Esophagus (tissue), 2 donors: Measurements from ENCODE around the gene TPT1. TPM values are rescaled to one million over a fixed set of nuclear protein-coding genes. Genes with fewer than 3 reads are reported as not detected.
"Not testable (repeated sequence)": the region's sequence is repeated elsewhere in the genome, so short reads cannot be mapped to it uniquely, and the experiment has no call there.

ENCODE experiments used
- H3K27ac ChIP-seq, 2 donors: one replicate each; pipeline ENCODE4 v1.5.1; 2013; ENCODE audit warnings: low read depth in 2 of 2, mild to moderate bottlenecking in 2 of 2, inconsistent platforms in 1 of 2, low read length in 1 of 2, moderate library complexity in 1 of 2
- H3K27me3 ChIP-seq, 2 donors: one replicate each; pipeline ENCODE4 v1.6.1; 2013; ENCODE audit warnings: low read length in 2 of 2, control low read depth in 1 of 2, mild to moderate bottlenecking in 1 of 2; ENCODE audit not compliant: insufficient read depth in 2 of 2, control insufficient read depth in 1 of 2
- H3K36me3 ChIP-seq, 2 donors: one replicate each; pipeline ENCODE4 v1.6.1; 2013; ENCODE audit warnings: low read length in 1 of 2; ENCODE audit not compliant: control insufficient read depth in 2 of 2, insufficient read depth in 2 of 2
- H3K4me1 ChIP-seq, 2 donors: one replicate each; pipeline ENCODE4 v1.6.1; 2013; ENCODE audit warnings: low read length in 1 of 2; ENCODE audit not compliant: control insufficient read depth in 2 of 2, insufficient read depth in 2 of 2
- H3K4me3 ChIP-seq, 2 donors: one replicate each; pipeline ENCODE4 v1.5.1; 2013; ENCODE audit warnings: low read length in 2 of 2, mild to moderate bottlenecking in 2 of 2, low read depth in 1 of 2, moderate library complexity in 1 of 2
- H3K9me3 ChIP-seq, 2 donors: one replicate each; pipeline ENCODE4 v1.6.1; 2013; ENCODE audit warnings: mild to moderate bottlenecking in 2 of 2, low read depth in 1 of 2, low read length in 1 of 2, moderate library complexity in 1 of 2; ENCODE audit not compliant: control insufficient read depth in 2 of 2, insufficient read depth in 1 of 2
- WGBS, 2 donors: extraction: QIAGEN DNeasy Blood & Tissue Kit; methylation state at CpG; one replicate each; pipeline ENCODE4 v1.1.7; 2013; 5-methylcytosine and 5-hydroxymethylcytosine counted together
- polyA plus RNA-seq, 2 donors: library from polyadenylated mRNA; stranded (reverse); fragments of 200-250 nt; gene quantifications; one replicate each; pipeline ENCODE4 v1.2.3, GENCODE V29; 2013
- donor health status: healthy with polysubstance abuse.
- donor health status: Bipolar disorder and iron deficiency.

The TPT1 gene
- polyA plus RNA-seq, 2 donors: 5,857 to 6,692 TPM

GRCh38 chr13:45352031-45352430 lies 11.0 kb upstream of the TPT1 start:
- Histone ChIP-seq H3K36me3 (peaks cover 0 to 4% of the 10 kb centered on the region in 2 donors), H3K4me1 (no peaks in the 10 kb centered on the region), H3K4me3 (no peak overlapping the region), H3K9me3 (no peaks in the 10 kb centered on the region), H3K27me3 (no peaks in the 10 kb centered on the region), H3K27ac (peak overlapping the region; percentile 40 to 79)
- WGBS, 2 donors: 60 to 73% methylated on average over 10 of the region's 10 CpGs

DNA sequence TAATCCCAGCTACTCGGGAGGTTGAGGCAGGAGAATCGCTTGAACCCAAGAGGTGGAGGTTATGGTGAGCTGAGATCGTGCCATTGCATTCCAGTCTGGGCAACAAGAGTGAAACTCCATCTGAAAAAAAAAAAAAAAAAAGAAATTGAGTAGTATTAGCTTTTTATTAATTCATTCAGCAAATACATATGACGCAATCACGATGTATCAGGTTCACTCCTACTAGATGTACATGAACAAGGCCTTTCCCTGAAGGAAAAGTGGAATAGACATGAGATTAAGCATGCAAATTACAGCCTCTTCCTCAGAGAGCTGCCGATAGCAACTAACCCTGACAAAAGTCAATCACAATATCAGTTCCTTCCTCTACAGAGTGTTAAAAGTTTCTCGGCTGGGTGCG lies 9.2 kb upstream of the TPT1 start:
- H3K27ac ChIP-seq: no peak overlapping the region
- no peaks in the 10 kb centered on the region for H3K9me3 ChIP-seq
- WGBS, 2 donors: 92 to 93% methylated on average over 8 of the region's 8 CpGs

GRCh38 chr13:45349438-45349837 lies 8.5 kb upstream of the TPT1 start:
- no peaks in the 10 kb centered on the region for H3K27me3 ChIP-seq
- no peaks in the 10 kb centered on the region for H3K4me1 ChIP-seq
- WGBS, 2 donors: 46 to 49% methylated on average over 2 of the region's 2 CpGs
- H3K27ac ChIP-seq: no peak overlapping the region
- peaks cover 0 to 4% of the 10 kb centered on the region in 2 donors for H3K36me3 ChIP-seq
- no peaks in the 10 kb centered on the region for H3K9me3 ChIP-seq
- H3K4me3 ChIP-seq: no peak overlapping the region

More for the DNA sequence above, 9.2 kb upstream of the TPT1 start:
- Histone ChIP-seq H3K36me3 (peaks cover 0 to 4% of the 10 kb centered on the region in 2 donors), H3K27me3 (no peaks in the 10 kb centered on the region), H3K4me1 (no peaks in the 10 kb centered on the region), H3K4me3 (no peak overlapping the region)

DNA sequence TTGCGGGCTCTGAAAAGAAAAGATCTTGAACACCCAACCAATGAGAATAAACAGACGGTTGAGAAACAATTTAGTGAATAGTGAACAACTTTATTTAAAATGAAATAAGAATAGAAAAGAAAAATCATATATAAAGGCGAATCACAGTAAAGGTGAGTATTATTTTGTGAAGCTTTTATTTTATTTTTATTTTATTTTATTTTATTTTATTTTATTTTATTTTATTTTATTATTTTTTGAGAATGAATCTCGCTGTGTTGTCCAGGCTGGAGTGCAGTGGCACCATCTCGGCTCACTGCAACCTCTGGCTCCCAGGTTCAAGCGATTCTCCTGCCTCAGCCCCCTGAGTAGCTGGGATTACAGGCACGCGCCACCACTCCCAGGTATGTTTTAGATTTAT lies 3.1 kb upstream of the TPT1 start:
- 94 to 98% methylated on average over 8 of the region's 8 CpGs for WGBS, 2 donors
- H3K36me3 ChIP-seq: not testable (repeated sequence)

GRCh38 chr13:45343102-45343501 lies 2.1 kb upstream of the TPT1 start:
- H3K36me3 ChIP-seq, H3K9me3 ChIP-seq, H3K27ac ChIP-seq, H3K4me1 ChIP-seq, H3K27me3 ChIP-seq, H3K4me3 ChIP-seq: not testable (repeated sequence)
- 96% methylated on average over 9 of the region's 9 CpGs for WGBS, 2 donors

More for the DNA sequence above, 3.1 kb upstream of the TPT1 start:
- H3K27me3 ChIP-seq, H3K4me1 ChIP-seq, H3K4me3 ChIP-seq, H3K27ac ChIP-seq, H3K9me3 ChIP-seq: not testable (repeated sequence)

- H3K27ac ChIP-seq: peak overlapping the region; percentile 53 to 96
These were observed 1.7 kb upstream of the TPT1 start for GRCh38 chr13:45342668-45343067.

DNA sequence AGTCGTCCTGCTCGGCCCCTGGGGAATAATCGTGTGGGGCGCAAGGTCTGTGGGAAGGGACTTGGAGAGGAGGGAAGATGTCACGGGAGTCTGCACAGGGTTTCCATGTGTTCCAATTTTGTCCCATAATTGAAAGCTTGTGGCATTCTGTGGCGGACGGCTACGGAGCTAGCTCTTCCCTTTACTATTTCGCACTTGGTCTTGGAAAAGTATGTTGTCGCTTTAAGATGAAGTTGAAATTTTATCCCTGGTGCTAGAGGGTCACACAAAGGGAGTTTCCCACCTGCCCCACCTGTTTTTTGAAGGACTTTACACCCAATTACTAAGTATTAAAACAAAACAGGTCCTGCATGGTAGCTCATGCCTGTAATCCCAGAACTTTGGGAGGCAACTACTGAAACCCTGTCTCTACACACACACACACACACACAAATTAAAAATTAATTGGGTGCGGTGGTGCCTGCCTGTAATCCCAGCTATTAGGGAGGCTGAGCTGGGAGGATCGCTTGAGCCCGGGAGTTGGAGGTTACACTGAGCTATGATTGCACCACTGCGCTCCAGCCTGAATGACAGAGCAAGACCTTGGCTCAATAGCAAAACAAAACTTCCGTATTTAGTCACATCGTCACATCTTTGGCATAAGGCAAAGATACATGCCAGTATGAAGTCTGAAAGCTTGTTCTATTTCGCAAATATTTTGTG lies 967 bp upstream of the TPT1 start:
- Histone ChIP-seq H3K27me3 (no peaks in the 10 kb centered on the region), H3K36me3 (peaks cover 0 to 3% of the 10 kb centered on the region in 2 donors), H3K4me1 (no peaks in the 10 kb centered on the region), H3K27ac (peak overlapping the region; percentile 96 to 99), H3K9me3 (no peaks in the 10 kb centered on the region), H3K4me3 (peak overlapping the region; percentile 50 to 65)
- WGBS, 2 donors: 7 to 12% methylated on average over 17 of the region's 17 CpGs

More at GRCh38 chr13:45342668-45343067, 1.7 kb upstream of the TPT1 start:
- not testable (repeated sequence) for H3K4me1 ChIP-seq, H3K36me3 ChIP-seq, H3K27me3 ChIP-seq, H3K9me3 ChIP-seq
- peak overlapping the region in 1 of 2 donors; percentile 65 for H3K4me3 ChIP-seq
- 95 to 96% methylated on average over 14 of the region's 14 CpGs for WGBS, 2 donors

DNA sequence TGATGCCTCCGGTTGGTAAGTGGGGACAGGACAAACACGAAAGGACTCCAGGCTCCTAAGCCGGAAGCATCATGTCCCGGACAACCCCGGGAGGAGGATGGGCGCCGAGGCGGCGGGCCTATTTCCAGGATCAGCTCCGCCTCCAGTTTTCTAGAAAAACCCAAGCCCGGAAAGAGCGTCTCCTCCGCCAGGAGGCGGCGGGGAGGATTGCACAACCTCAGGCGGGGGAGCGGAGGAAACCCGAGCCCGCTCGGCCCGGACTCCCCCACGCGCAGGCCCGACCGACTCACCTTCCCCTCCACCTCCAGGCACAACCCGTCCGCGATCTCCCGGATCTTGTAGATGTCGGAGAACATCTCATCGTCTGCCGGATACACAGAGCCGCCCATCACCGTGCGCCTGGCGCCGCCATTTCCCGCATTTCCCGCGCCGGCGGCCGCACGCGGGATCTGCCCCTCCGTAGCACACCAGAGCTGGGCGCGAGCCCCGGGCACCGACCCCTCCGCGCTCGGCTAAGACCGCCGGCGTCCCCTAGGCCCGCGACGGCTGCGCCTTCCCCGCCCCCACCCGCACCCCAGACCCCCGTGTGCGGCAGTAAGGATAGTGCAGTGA lies 455 bp downstream of the TPT1 start:
- Histone ChIP-seq H3K9me3 (no peaks in the 10 kb centered on the region), H3K27ac (peak overlapping the region; percentile 99 to 100), H3K27me3 (no peaks in the 10 kb centered on the region), H3K4me1 (peaks cover 3 to 4% of the 10 kb centered on the region in 2 donors), H3K36me3 (peaks cover 4 to 16% of the 10 kb centered on the region in 2 donors), H3K4me3 (peak overlapping the region; percentile 80 to 98)
- 1% methylated on average over 64 of the region's 64 CpGs for WGBS, 2 donors

GRCh38 chr13:45339867-45340266 lies 1.1 kb downstream of the TPT1 start:
- Histone ChIP-seq H3K27ac (peak overlapping the region; percentile 99 to 100), H3K9me3 (no peaks in the 10 kb centered on the region), H3K4me3 (peak overlapping the region; percentile 80 to 98), H3K36me3 (peaks cover 4 to 20% of the 10 kb centered on the region in 2 donors), H3K27me3 (no peaks in the 10 kb centered on the region), H3K4me1 (peaks cover 3 to 4% of the 10 kb centered on the region in 2 donors)
- 7 to 8% methylated on average over 11 of the region's 11 CpGs for WGBS, 2 donors

DNA sequence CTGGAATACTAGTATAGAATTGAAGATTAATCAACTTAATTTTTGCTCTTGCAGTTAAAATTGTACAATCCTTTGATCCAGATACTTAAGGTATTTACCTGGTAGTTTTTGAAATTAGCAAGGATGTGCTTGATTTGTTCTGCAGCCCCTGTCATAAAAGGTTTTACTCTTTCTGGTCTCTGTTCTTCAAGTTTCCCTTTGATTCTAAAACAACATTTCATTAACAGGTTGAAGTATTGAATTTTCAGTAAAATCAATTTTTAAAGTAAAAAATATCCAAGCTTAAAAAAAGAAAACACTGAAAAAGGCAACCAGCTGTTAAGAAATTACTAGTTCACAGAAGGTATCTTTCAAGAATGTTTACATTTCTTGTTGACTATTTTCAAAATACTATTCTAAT lies 1.6 kb downstream of the TPT1 start:
- peaks cover 4 to 20% of the 10 kb centered on the region in 2 donors for H3K36me3 ChIP-seq
- no peaks in the 10 kb centered on the region for H3K9me3 ChIP-seq
- H3K4me1 ChIP-seq: peaks cover 3 to 4% of the 10 kb centered on the region in 2 donors
- H3K4me3 ChIP-seq: peak overlapping the region in 1 of 2 donors; percentile 80
- no peak overlapping the region for H3K27ac ChIP-seq
- H3K27me3 ChIP-seq: no peaks in the 10 kb centered on the region
